ENCODE results near the gene PLCD3. TPM values are rescaled to one million over a fixed set of nuclear protein-coding genes. Genes with fewer than 3 reads are reported as not detected.

PLCD3 gene
- total and polyA plus RNA-seq, 2 of the 8 experiments (the other 6 are each of a cell fraction or from before 2014, with no cell fraction given): 26.5 to 48.1 TPM

GRCh38 chr17:45106582-45106981, 25.7 kb downstream of the PLCD3 start:
- H4K20me1 ChIP-seq (replicated peaks in 1 of 2; ENCODE audit: control insufficient read depth in 1 of 2, insufficient read depth in 2 of 2, low read length in 2 of 2): peaks cover 6 to 8% of the 10 kb centered on the region in 2 experiments
- no peak overlapping the region for H2BK15ac ChIP-seq (ENCODE audit: low read length)
- FAIRE-seq (no peak), DNase-seq (ENCODE audit: low read depth in 1 of 2, low spot score in 2 of 2) (no peak)
- no peak overlapping the region for H3K4me2 ChIP-seq (ENCODE audit: insufficient read depth in 1 of 2, low read depth in 2 of 2, low read length in 2 of 2)
- H3K27ac ChIP-seq (ENCODE audit: low read depth, low read length): no peak overlapping the region
- H3K79me1 ChIP-seq (ENCODE audit: low read depth, low read length): no peaks in the 10 kb centered on the region; the same call in 1 of the 2 replicates
- H3K4me3 ChIP-seq (ENCODE audit: extremely low read depth in 1 of 4, insufficient read depth in 2 of 4, low read depth in 3 of 4, low read length in 4 of 4): no peak overlapping the region
- no peak overlapping the region for H3K4ac ChIP-seq (replicated peaks; ENCODE audit: insufficient read length, low read depth, low read length)
- H2BK5ac ChIP-seq (ENCODE audit: low read depth, low read length): no peak overlapping the region
- no peak overlapping the region for H4K91ac ChIP-seq (replicated peaks; ENCODE audit: insufficient read length, low read length)
- H4K5ac ChIP-seq (ENCODE audit: insufficient read length, low read depth, low read length): no peak overlapping the region
- no peak for TF ChIP-seq GABPA (IDR thresholded peaks at IDR 0.05; ENCODE audit: borderline replicate concordance, insufficient read depth, low read length)
- no peak for TF ChIP-seq POU5F1 (IDR thresholded peaks at IDR 0.05; ENCODE audit: low read depth, low read length)
- TF ChIP-seq JUND (IDR thresholded peaks at IDR 0.05; ENCODE audit: low read length): no peak
- POLR2A ChIA-PET (ENCODE audit: partially characterized antibody): interaction anchor here (0.6 to 2.0 kb wide), 4 partner anchors 8 to 125 kb away, joined by 3 to 5 read pairs (median 3); no protein-coding TSS in a partner anchor
- 93% methylated on average over 5 of the region's 5 CpGs; no CpG with 5 or more reads in 1 of the 2 experiments for WGBS, 2 experiments (ENCODE audit: extremely low coverage in 1 of 2, insufficient coverage in 1 of 2, insufficient read length in 1 of 2, insufficient replicate concordance in 2 of 2, low coverage in 1 of 2, low lambda C conversion rate in 2 of 2, missing lambda C conversion rate in 1 of 2)
- no peak overlapping the region for H3K23ac ChIP-seq (ENCODE audit: insufficient read length)
- H2BK120ac ChIP-seq (replicated peaks; ENCODE audit: low read depth, low read length): no peak overlapping the region
- H3K23me2 ChIP-seq (ENCODE audit: low read depth, low read length): no peaks in the 10 kb centered on the region
- no peaks in the 10 kb centered on the region for H3K9me3 ChIP-seq (ENCODE audit: insufficient read depth in 2 of 2, low read depth in 1 of 2, low read length in 1 of 2)
- H2AK5ac ChIP-seq (ENCODE audit: low read depth, low read length): no peak overlapping the region
- H4K8ac ChIP-seq (ENCODE audit: extremely low read depth, insufficient read depth, low read length): no peak overlapping the region
- no peak overlapping the region for H3K56ac ChIP-seq (replicated peaks; ENCODE audit: insufficient read length, low read depth, low read length)
- no peak overlapping the region for H3K9ac ChIP-seq (replicated peaks in 1 of 4; ENCODE audit: extremely low read depth in 1 of 4, low read depth in 3 of 4, low read length in 3 of 4)
- CTCF ChIA-PET (ENCODE audit: partially characterized antibody): interaction anchor here (0.6 to 8.1 kb wide), 8 partner anchors 9 to 196 kb away, joined by 3 to 67 read pairs (median 6); partner anchors contain the start of gene ACBD4
- no peaks in the 10 kb centered on the region for H3K27me3 ChIP-seq (replicated peaks in 1 of 4; ENCODE audit: control insufficient read depth in 3 of 4, extremely low read depth in 1 of 4, insufficient read depth in 3 of 4, low read length in 3 of 4)
- no peak overlapping the region for H2BK12ac ChIP-seq (ENCODE audit: low read depth, low read length)
- H2AFZ ChIP-seq (ENCODE audit: low read length): no peak overlapping the region
- H3K79me2 ChIP-seq (ENCODE audit: control insufficient read depth in 1 of 2, insufficient read depth in 2 of 2, low read length in 2 of 2): no peaks in the 10 kb centered on the region
- H3K4me1 ChIP-seq (replicated peaks in 1 of 4; ENCODE audit: control insufficient read depth in 3 of 4, insufficient read depth in 4 of 4, low read length in 3 of 4): no peaks in the 10 kb centered on the region
- H3K14ac ChIP-seq (ENCODE audit: insufficient read length): no peak overlapping the region
- no peak overlapping the region for H2BK20ac ChIP-seq (ENCODE audit: low read length)
- peaks cover 44 to 72% (median 59%) of the 10 kb centered on the region in 4 experiments for H3K36me3 ChIP-seq (ENCODE audit: control insufficient read depth in 2 of 4, insufficient read depth in 4 of 4, low read length in 3 of 4)
- H3K18ac ChIP-seq (ENCODE audit: extremely low read depth, low read length): no peak overlapping the region
